HepG2 (cell line): ENCODE measurements around the gene NPPC. TPM values are rescaled to one million over a fixed set of nuclear protein-coding genes. Genes with fewer than 3 reads are reported as not detected.
A peak's percentile ranks its signal among the peaks of the same experiment; 100 is the strongest.

Experiments used
- AHR ChIP-seq: IDR thresholded peaks from 2 replicates; pipeline ENCODE4 v1.6.1; 2018; ENCODE audit warnings: missing genetic modification reagents, missing compliant biosample characterization
- CHD2 ChIP-seq: IDR thresholded peaks from 2 replicates; pipeline ENCODE4 v1.6.1; 2011; ENCODE audit warnings: low read depth, low read length, improper control_type of control experiment
- E2F1 ChIP-seq: sonication (generic); formaldehyde crosslinking; IDR thresholded peaks from 2 replicates; pipeline ENCODE4 v1.5.0; 2020; ENCODE audit warnings: missing genetic modification reagents
- GABPB1 ChIP-seq: IDR thresholded peaks from 2 replicates; pipeline ENCODE4 v1.6.1; 2016; ENCODE audit warnings: mild to moderate bottlenecking, missing genetic modification reagents, moderate library complexity, missing compliant biosample characterization
- GATAD1 ChIP-seq: IDR thresholded peaks from 2 replicates; pipeline ENCODE4 v1.6.1; 2016; ENCODE audit warnings: missing genetic modification reagents, missing compliant biosample characterization
- HCFC1 ChIP-seq: fragments of 150-350 bp; IDR thresholded peaks from 2 replicates; pipeline ENCODE4 v1.6.1; 2014; ENCODE audit warnings: low read depth, low read length
- HOXA5 ChIP-seq: sonication (generic); formaldehyde crosslinking; IDR thresholded peaks from 2 replicates; pipeline ENCODE4 v1.4.0; 2020; ENCODE audit warnings: missing genetic modification reagents
- ISL2 ChIP-seq: sonication (generic); formaldehyde crosslinking; IDR thresholded peaks from 2 replicates; pipeline ENCODE4 v1.5.0; 2020; ENCODE audit warnings: missing genetic modification reagents
- KLF11 ChIP-seq: IDR thresholded peaks from 2 replicates; pipeline ENCODE4 v1.6.1; 2016; ENCODE audit warnings: missing compliant biosample characterization
- NFIC ChIP-seq: IDR thresholded peaks from 2 replicates; pipeline ENCODE4 v1.6.1; 2012; ENCODE audit warnings: mild to moderate bottlenecking, low read length, inconsistent platforms
- NR1H2 ChIP-seq: sonication (generic); formaldehyde crosslinking; IDR thresholded peaks from 2 replicates; pipeline ENCODE4 v1.8.1; 2022; ENCODE audit warnings: low read depth, missing genetic modification reagents, borderline replicate concordance
- RBM39 ChIP-seq: fragments of 200-400 bp; formaldehyde crosslinking; IDR thresholded peaks from one replicate; pipeline ENCODE4 v1.6.1; 2018; ENCODE audit warnings: antibody characterized with exemption, mild to moderate bottlenecking, low read depth, low read length; ENCODE audit not compliant: poor library complexity, severe bottlenecking
- RERE ChIP-seq: IDR thresholded peaks from 2 replicates; pipeline ENCODE4 v1.6.1; 2016; ENCODE audit warnings: low read depth, missing genetic modification reagents, missing compliant biosample characterization
- SKIL ChIP-seq: sonication (generic); formaldehyde crosslinking; IDR thresholded peaks from 2 replicates; pipeline ENCODE4 v1.8.0; 2022; ENCODE audit warnings: missing genetic modification reagents, mild to moderate bottlenecking, moderate library complexity, borderline replicate concordance
- SP2 ChIP-seq: sonication (generic); formaldehyde crosslinking; IDR thresholded peaks from 2 replicates; pipeline ENCODE4 v1.5.1; 2020; ENCODE audit warnings: mild to moderate bottlenecking, missing genetic modification reagents
- TP53 ChIP-seq: sonication (generic); formaldehyde crosslinking; conservative IDR thresholded peaks from 2 replicates; pipeline ENCODE4 v1.4.0; 2020; ENCODE audit warnings: missing genetic modification reagents
- ZNF468 ChIP-seq: sonication (generic); formaldehyde crosslinking; IDR thresholded peaks from 2 replicates; pipeline ENCODE4 v1.8.0; 2022; ENCODE audit warnings: mild to moderate bottlenecking, moderate library complexity, missing genetic modification reagents
- ZNF7 ChIP-seq: IDR thresholded peaks from 2 replicates; pipeline ENCODE4 v1.6.1; 2016; ENCODE audit warnings: missing biosample characterization, missing genetic modification reagents
- ZNF709 ChIP-seq: sonication (generic); formaldehyde crosslinking; IDR thresholded peaks from 2 replicates; pipeline ENCODE4 v1.5.0; 2020; ENCODE audit warnings: mild to moderate bottlenecking, missing genetic modification reagents
- polyA plus RNA-seq, 8 experiments: library from polyadenylated mRNA; depleted of rRNA in 3 of 8; stranded (reverse) in 7 of 8; unstranded in 1 of 8; fragments of >200 nt; fragmentation: Illumina TruSeq in 4 of 8; extraction: Trizol in 4 of 8; gene quantifications; 2 replicates each; pipeline versions ENCODE4 v1.2.1 to v1.2.3, GENCODE V29; 2011 to 2016; ENCODE audit warnings: low read depth in 4 of 8, missing spikeins in 1 of 8, mixed read lengths in 1 of 8; ENCODE audit not compliant: insufficient read depth in 1 of 8
- total RNA-seq, 5 experiments: library from RNA; depleted of rRNA; stranded (reverse); fragments of >200 nt; fragmentation: Illumina TruSeq; extraction: Trizol; gene quantifications; 2 replicates each; pipeline ENCODE4 v1.2.3, GENCODE V29; 2016; ENCODE audit warnings: low read depth in 1 of 5
- TF ChIP-seq, protein P1 (sequence below): sonication (generic); formaldehyde crosslinking; IDR thresholded peaks from 2 replicates; pipeline ENCODE4 v1.4.0; 2020; ENCODE audit warnings: mild to moderate bottlenecking, missing genetic modification reagents

NPPC gene
- total and polyA plus RNA-seq, 2 of the 13 experiments (the other 11 are each of a cell fraction or from before 2014, with no cell fraction given), result 0.11 TPM; not detected in 1

GRCh38 chr2:231957913-231958763 lies 31.9 kb upstream of the NPPC start (continued):
- no peak for TF ChIP-seq ZNF7 (CRISPR knock-in tag)
- no peak for TF ChIP-seq ZNF709 (CRISPR knock-in tag)
- no peak for TF ChIP-seq CHD2
- TF ChIP-seq NR1H2 (CRISPR knock-in tag), result no peak
- no peak for TF ChIP-seq SKIL (CRISPR knock-in tag)
- 0 out of 2 replicates have a peak, but pooled peaks have one; percentile 30 for TF ChIP-seq RERE
- no peak for TF ChIP-seq KLF11
- TF ChIP-seq AHR, result no peak
- TF ChIP-seq, protein P1, sequence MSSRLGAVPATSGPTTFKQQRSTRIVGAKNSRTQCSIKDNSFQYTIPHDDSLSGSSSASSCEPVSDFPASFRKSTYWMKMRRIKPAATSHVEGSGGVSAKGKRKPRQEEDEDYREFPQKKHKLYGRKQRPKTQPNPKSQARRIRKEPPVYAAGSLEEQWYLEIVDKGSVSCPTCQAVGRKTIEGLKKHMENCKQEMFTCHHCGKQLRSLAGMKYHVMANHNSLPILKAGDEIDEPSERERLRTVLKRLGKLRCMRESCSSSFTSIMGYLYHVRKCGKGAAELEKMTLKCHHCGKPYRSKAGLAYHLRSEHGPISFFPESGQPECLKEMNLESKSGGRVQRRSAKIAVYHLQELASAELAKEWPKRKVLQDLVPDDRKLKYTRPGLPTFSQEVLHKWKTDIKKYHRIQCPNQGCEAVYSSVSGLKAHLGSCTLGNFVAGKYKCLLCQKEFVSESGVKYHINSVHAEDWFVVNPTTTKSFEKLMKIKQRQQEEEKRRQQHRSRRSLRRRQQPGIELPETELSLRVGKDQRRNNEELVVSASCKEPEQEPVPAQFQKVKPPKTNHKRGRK (CRISPR knock-in tag), result no peak
- TF ChIP-seq RBM39, result no peak
- TF ChIP-seq HCFC1, result no peak
- no peak for TF ChIP-seq ZNF468 (CRISPR knock-in tag)
- peak; percentile 19; the same call in 1 of the 2 replicates for TF ChIP-seq GABPB1 (CRISPR knock-in tag)
- peak; percentile 20; the same call in 1 of the 2 replicates for TF ChIP-seq ISL2 (CRISPR knock-in tag)
- TF ChIP-seq E2F1 (CRISPR knock-in tag), result no peak; the same call in 1 of the 2 replicates
- TF ChIP-seq SP2, result no peak
- TF ChIP-seq NFIC, result no peak
- TF ChIP-seq HOXA5 (CRISPR knock-in tag), result no peak
- peak; percentile 57 for TF ChIP-seq GATAD1 (CRISPR knock-in tag)
- no peak for TF ChIP-seq TP53 (CRISPR knock-in tag)
